GM19025 (cell line): ENCODE data around the gene CRACR2A.

Experiments used
- ATAC-seq: cut with Tn5 transposase; IDR thresholded peaks from one replicate; pipeline ENCODE4 v1.9.1; 2021; ENCODE audit warnings: mild to moderate bottlenecking, low read depth, moderate library complexity; ENCODE audit not compliant: unreplicated experiment

CRACR2A gene

DNA sequence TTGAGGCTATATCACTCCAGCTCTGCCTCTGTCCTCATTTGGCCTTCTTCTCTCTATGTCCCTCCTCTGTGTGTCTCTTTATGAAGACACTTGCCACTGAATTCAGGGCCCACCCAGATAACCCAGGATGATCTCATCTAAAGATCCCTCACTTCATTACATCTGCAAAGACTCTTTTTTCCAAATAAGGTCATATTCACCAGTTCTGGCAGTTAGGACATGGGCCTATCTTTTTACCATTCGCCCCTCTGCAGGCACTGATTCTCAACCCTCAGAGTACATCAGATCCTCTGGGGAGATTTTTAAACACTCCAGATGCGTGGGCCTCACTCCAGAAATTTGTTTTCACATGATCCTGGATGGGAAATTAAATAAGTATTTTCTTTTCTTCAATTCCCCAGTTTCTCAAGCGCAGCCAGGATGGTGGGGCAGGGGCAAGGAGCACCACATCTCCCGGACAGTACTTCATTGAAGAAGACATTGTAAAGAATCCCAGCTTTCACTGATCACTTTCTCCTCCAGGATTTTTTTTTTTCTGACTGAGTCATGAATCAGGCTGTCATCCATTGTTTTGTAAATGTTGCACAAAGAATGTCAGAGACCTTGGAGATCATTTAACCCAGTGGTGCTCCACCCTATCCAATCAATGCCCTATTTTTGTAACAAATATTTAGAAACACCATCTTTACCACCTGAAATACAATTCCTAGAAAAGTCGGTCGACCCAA lies 27.4 kb downstream of the CRACR2A start:
- ATAC-seq, result no peak

DNA sequence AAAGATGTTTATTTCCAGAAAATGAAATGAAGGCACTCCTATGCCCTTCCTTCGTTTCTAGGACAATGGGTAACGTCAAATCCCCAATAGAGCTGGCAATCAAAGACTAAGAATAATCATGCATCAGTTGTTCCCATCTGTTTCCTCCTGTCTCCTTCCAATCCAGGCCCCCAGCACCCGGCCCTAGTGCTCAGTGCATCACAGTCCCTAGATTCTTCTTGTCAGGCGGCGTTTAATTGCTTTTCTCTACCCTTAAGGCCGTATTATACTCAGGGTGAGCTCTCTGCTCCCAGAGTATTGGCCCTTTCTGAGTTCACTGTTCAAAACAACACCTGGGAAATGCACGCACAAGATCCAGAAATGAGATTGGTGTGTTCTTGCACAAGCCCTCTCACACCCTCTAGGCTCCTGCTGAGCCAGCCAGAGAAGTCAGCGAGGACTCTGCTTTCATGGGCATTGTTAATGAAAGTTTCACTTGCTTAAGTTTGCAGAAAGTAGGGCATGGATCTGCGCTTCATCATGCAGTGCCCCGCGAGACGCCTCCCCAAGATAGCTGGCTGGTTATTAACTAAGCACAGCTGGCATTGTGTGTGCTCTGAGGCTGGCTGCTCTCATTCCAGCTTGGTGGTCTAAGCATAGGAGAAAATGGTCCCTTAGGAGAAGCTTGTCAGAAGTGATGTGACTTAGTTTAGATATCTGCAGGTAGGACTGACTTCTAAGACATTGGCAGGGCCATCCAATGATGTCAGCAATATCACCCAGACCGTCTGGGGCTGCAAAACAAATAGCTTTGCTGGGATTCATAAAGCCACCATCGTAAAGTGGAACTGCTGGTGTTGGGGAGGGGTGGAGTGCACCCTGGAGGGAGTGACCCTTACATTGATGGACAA lies 28.7 kb downstream of the CRACR2A start:
- ATAC-seq, result no peak

DNA sequence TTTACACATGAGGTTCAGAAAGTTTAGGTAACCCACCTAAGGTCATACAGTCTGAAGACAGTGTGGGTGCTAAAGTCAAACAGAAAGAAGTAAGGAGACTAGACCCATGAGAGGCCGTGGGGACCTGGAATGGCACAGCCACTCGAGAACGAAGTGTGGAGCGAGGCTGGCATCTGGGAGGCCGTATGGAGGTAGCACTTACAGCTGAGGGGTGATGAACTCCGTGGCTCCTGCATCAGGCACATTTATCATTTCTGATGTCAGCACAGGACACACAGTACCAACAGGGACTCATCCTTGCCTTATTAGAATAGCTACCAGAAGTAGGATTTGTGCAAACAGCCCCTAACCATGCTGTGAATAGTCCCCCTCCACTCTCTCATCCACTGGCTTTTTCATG lies 30.5 kb downstream of the CRACR2A start:
- ATAC-seq, result no peak

DNA sequence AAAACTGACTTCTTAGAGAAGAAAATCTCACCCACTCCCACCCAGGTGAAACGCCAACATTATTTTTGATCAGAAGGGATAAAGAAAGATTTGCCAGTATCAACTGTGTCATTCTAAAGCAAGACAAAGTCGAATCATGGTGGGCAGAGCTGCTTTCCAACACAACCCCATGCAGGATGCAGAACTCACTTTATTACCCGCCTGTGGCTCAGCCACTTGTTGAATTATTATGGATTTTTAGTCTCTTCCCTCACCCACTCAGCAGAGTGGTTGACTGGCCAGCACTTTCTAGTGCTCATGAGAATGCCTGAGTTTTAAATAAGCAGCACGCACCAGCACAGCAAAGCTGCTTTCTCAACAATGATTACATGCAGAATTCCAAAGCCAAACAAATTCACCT lies 32.1 kb downstream of the CRACR2A start:
- ATAC-seq, result no peak

DNA sequence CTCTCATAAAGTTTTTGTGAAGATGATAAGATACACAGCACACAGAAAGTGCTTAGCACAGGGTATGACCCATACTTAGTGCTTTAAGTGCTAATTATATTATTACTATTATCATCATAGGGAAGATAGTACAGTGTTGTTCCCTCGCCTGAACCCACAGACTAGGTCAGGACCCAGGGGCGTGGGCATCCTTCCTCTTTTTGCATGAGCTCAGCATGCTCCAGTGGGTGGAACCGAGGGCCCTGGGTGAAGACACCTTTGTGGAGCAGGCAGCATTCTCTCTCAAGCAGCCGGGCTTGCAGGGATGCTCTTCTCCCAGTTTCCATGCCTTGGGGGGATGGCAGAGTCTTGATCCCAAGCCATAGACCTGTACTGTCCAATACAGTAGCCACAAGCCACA lies 34.8 kb downstream of the CRACR2A start:
- ATAC-seq, result no peak

DNA sequence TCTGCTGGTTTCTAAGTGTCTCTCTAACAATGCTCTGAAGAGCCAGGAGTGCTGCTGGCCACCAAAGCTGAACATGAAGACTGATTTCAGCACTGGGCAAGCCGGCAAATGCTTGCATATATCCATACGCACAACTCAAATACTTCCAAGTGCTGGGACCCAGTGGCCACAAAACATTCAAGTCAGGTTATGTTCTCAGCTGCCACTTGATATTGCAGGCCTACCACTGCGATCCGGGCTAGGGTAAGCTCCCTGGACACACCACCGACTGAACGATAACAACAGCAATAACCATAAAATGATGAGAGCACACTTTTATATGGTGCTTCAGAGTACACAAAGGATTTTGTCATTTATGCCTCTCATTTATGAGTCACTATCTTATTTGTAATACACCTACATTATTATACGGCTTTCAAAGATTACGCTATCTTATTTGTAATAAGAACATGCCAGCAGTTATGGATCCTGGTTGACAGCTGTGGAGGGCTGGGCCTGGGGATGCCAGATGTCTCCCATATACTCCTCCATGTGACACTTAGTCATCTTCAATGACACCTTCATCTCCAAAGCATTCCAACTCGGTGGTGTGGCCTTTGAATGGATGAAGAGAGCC lies 35.5 kb downstream of the CRACR2A start:
- ATAC-seq, result no peak

DNA sequence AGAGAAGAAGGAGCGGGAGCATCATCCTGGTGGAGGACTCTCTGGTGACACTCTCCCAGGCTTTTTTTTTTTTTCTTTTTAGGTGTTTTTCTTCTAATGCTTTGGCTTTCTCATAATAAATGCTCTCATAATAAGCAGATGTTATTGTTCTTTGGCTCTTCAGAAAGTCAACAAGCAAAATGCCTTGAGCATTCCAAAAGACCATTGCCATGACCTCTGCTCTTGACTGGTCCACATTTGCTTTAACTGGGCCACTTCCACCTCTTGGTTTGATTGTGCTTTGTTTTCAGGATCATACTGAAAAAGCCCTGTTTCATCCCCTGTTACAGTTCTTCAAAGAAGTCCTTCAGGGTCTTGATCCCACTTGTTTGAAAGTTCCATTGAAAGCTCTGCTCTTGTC lies 36.9 kb downstream of the CRACR2A start:
- ATAC-seq, result no peak

DNA sequence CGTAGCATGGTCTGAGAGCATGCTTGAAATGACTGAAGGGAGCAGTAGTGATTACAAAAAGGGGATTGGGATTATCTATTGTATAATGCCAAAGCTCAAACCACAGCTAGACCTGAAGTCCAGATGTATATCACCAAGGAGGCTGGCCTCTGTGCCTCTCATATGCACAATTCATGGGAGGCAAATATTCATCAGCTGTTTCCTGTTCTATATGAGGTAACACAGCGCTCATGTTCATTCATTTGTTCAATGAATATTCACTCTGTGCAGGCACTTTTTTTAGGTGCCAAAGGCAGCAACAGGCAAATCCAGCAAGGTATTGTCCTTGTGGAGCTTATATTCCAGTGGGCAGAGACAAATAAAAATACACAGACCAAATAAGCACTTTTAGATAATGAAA lies 39.0 kb downstream of the CRACR2A start:
- no peak for ATAC-seq

DNA sequence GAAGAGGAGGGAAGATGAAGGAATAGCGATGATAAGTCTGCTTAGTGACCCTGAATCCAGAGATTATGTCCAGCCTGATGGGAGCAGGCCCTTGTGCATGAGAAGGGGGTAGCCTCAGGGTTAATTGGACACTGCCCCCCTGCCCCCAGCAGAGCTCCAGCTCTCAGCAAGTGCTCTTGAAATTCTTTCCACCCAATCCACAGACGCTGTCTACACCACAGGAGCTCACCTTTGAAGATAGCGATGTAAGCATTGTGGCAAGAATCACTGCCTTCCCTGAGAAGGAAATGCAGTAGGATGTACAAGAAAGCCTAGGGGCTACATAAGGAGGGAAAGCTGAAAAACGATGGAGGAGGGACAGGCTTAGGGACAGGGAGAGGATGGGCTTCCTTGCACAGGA lies 39.4 kb downstream of the CRACR2A start:
- no peak for ATAC-seq

DNA sequence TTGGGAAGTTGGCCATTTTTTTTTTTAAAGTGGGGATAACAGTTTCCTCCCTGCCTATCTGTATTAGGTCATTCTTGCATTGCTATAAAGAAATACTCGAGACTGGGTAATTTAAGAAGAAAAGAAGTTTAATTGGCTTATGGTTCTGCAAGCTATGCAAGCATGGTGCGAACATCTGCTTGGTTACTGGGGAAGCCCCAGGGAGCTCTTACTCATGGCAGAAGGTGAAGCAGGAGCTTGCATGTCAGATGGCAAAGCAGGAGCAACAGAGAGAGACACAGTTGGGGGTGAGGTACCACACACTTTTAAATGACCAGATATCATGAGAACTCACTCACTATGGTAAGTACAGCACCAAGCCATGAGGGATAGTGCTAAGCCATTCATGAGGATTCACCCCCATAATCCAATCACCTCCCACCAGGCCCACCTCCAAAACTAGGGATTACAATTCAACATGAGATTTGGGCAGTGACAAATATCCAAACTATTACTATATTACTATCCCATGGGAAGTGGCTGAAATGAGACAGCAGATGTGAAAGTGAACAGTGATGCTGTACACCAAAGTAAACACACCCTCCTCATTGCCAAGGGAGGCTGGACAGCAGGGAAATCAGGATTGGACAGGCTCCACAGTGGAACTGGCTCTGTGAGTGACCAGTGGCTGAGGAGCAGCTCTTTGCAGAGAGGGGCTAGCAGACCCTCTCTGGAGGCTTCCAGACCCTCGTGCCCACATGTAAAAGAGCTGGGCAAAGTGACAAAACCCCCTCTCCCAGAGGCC lies 40.5 kb downstream of the CRACR2A start:
- ATAC-seq, result no peak

DNA sequence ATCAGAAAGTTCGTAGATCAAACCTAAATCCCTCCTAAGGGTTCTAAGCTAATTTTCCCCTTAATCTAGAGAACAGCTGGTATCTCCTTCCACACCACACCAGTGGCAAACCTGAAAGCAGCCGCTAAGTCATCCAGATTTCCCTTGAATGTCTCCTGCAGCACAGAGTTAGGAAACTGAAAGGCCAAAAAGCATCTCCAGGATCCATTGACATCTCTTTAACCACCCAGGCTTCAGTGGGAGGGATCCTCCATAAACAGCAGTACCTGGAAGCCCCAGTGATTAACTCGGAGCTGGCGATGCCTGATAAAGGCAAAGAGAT lies 47.6 kb downstream of the CRACR2A start:
- no peak for ATAC-seq

DNA sequence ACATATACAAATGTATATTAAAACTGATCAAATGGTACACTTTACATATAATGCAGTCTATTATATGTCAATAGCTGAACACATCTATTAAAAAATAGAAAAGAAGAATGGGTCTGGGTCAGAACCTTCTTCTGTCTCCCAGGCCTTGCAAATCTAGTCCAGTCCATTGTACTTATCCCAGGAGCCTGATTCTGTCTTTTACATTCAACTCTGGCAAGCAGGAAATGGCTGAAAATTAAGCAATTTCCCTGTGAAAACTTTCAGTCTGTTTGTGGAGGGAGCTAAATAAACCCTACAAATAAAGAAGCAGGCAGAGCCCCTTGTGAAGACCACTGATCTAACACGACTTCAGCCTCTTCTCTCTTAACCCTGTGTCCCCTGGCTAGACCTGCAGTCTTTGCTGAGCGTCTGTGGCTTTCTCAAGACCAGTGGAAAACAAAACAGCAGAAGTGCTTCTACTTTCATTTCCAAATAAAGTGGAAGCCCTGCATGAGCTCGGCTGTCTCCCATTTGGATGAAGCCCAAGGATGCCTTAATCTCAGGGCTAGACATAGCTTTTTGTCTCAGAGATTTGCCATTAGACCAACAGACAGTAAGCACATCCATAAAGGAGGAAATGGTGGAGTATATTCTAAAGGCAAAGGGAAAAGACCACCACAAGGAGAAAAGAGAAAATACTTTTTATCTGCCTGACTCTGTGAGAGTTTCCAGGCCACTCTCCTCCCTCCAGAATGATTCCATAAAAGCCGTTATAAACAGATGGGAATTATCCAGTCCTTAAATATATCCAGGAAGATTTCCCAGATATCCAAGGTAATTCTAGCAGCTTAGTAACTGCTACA lies 48.2 kb downstream of the CRACR2A start:
- ATAC-seq, result no peak

DNA sequence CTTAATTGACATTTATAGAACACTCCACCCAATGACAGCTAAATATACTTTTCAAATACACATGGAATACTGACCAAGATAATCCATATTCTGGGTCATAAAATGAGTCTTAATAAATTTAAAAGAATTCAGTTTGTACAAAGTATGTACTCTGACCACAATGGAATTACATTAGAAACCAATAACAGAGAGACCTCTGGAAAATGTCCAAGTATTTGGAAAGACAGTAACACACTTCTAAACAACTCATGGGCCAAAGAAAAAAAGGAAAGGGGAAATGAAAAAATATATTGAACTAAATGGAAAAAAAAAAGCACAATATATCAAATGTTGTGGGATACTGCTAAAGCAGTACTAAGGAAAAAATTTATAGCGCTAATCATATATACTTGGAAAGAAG lies 52.0 kb downstream of the CRACR2A start:
- ATAC-seq, result no peak

DNA sequence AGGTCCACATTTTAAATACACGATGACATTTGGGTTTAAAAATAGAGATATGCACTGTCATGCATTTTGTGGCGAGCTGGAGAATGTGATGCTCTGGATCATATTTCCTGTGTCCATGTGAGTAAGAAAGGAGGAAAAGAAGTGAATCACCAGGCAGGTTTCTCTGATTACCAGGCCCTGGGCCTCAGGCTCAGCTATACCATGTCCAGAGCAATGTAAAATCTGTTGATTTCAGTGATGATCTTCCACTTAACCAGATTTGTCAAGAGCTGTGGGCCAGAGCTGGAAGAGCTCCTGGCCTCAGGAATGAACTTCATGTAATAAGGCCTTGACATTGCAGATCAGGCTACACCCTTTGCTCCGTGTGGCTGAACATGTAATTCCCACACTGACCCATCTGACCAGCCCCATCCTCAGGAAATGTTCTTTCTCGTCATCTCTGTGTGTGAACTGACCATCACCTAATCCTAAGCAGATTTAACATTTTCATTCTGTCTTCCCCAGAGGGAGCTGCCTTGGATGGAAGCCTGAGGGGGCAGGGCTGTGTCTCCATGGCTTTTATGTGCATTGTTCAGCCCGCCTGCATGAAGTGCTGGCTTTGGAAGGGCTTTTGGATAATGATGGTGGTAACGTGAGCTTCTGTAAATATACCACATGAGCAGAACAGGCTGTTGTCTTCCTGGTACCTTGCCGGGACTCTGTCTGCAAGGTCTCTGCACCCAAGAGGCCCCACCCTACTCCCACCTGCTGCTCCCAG lies 54.5 kb downstream of the CRACR2A start:
- ATAC-seq, result no peak

DNA sequence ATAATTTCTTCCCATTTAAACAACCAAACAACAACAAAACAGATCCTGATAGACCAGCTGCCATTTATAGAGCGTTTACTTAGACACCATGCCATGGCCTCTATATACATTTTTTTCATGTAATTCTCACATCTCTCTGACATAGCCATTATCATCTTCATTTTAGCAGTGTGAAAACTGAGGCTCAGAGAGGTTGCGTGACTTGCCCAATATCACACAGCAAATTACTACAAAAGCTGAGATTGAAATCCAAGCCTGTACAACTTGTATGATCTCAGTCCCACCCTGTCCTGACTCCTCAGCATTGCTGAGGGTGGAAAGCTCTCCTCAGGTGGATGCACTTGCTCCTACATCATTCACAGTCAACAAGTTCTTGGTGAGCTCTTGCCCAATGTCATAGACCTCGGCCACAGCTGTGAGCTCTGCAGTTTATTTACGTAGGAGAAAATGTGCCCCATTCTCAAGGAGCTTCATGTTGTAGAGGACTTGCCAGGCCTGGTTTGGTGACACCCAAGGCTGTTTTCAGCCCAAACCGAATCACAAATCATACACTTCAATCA lies 55.5 kb downstream of the CRACR2A start:
- ATAC-seq, result no peak

DNA sequence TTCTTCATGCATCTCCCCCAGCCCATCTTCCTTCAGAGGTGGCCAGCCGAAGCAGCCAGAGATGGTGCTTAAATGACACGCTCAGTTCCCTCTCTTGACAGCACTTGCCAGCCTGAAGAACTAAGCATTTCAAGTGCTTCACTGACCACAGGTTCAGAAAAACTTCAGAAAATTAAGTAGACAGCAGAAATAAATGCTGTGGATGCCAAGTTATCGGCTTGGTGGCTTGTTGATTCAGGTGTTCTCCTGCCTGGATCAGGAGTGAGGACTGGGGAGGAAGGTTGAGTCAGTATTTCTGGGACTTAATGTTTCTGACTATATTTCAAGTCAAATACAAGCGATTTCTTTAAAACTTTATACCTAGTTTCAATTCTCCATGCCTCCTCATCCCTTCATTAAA lies 58.2 kb downstream of the CRACR2A start:
- ATAC-seq, result no peak

DNA sequence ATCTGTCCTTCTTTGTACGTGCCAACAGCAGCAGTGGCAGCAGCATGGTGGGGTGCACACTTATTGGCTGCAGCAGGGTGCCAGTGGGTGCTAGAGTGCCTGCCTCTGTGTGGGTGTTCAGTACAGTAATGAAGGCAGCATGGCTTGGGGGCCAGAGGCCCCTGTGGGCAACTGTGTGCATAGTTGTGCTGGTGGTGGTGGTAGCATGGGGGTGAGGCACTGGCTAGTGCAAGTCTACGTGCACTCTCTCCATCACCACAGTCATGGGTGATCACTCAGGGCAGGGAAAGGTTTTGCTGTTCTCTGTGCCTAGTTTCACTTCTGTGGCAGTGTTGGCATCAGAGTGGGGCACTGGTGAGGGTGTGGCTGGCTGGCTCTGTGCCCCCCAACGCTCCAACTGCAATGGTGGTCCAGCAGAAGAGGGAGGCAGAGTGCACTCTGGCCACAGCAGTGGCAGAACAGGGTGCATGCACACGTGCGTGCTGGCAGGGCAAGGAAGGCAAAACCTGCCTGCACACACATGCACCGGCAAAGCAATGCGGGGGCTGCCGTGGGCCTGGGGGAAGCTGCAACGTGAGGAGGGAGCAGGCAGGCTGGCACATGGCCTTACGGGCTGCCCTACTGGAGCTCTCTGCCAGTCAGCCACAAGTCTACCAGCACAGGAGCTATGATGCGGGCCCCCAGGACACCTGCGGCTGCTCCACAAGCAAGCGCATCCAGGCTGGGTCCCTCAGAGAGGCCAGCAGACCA lies 60.1 kb downstream of the CRACR2A start:
- no peak for ATAC-seq

DNA sequence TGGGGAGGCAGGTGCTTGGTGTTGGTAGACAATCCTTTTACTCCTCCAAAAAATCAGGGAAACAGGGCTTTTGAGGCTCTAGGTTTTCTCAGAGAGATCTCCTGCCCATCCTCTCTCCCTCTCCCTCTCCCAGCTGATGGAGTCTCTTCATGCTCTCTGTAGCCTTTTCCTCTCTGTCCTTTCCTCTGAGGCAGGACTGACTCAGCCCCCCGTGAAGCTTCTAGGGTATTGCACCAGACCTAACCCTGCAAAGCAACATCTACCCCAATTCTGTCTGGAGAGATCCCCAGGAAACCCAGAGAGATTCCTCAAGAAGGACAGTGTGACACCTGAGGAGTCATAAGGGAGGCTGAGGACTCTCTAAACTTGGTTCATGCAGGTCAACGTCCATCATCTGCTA lies 66.4 kb downstream of the CRACR2A start:
- ATAC-seq, result no peak
